GM21717 (cell line): ENCODE results near the gene MRPL43.

ENCODE experiments used
- ATAC-seq: cut with Tn5 transposase; IDR thresholded peaks from one replicate; pipeline ENCODE4 v1.9.1; 2021; ENCODE audit warnings: mild to moderate bottlenecking, moderate library complexity; ENCODE audit not compliant: unreplicated experiment

Gene MRPL43

DNA sequence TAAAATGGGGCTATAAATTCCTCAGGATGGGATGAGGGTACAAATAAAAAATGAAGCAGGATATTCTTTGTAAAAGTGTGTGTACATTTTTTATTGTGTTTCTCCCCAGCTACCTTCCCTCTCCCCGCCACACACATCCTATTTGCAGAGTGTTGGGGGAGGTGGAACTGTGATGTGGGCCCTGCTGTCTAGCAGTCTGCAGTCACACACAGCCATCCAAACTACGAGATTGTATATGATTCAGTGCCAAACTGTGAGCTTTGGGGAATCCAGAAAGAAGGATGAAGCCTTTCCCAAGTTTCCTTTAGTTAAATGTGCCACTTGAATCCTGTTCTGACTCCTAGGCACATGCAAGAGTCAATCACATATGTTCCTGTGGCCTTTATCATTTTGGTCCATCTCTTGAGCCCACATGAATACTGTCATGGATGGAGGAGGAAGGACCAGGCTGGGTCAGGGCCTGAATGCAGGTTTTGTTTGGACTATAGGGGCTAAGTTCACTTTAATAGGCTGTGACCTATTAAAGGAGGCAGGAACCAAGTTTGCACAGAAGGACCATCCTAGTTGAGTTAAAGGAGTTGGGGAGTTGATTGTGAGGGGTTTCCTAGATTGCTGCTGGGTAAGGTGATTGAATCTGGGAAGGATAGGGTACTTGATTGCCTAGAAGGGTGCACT is 19.1 kb downstream of the MRPL43 start:
- ATAC-seq: no peak

DNA sequence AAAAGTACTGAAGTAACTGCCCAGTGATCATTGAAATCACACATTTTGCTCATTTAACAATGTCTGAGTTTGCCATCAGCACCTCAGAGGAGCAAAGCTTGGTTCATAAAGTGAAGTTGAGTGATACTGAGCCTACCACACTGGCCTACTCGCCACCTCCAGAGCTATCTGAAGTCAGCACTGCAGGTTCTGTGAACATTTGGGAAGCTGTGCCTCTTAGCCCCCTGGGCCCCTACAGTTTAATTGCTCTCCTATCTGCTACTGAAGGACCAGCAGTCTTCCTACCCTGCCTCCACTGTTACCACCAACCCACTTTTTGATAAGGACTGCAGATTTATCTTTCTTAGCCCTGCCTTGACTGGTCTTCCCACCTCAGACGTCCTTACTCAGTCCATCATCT is 20.0 kb downstream of the MRPL43 start:
- no peak for ATAC-seq

DNA sequence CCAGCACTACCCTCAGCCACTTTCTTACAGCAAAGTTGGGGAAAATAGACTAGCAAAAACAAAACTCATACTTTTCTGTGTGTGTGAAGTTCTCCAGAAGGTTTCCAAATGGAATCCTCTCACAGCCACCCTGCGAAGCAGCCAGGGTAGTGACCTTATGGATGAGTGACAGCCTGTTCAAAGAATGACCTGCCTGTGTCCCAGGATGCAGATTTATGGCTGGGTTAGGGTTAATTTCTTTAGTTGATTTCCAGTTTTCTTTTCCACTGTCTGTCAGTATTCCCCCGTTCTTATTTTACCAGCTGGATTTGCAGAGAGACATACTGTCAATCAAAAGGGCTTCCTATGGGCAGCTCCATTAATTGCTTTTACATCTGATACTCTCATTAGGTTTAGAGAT is 20.4 kb downstream of the MRPL43 start:
- no peak for ATAC-seq

DNA sequence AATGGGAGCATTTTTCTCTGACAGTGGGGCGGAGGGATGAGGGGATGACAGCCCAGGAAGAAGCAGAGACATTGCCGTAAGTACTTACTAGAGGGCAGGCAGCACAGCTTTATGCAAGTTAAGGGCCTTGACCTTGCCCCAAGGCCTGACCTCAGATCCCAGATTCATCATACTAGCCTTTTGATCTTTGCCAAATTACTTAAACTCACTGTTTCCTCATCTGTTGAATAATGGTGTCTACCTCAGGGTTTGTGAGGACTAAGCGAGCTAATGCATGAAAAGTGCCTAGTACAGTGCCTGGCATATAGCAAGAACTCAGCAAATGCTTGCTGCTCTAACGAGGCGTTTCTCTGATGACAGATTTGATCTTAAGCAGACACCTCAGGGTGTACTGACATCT is 21.5 kb downstream of the MRPL43 start:
- ATAC-seq: no peak

DNA sequence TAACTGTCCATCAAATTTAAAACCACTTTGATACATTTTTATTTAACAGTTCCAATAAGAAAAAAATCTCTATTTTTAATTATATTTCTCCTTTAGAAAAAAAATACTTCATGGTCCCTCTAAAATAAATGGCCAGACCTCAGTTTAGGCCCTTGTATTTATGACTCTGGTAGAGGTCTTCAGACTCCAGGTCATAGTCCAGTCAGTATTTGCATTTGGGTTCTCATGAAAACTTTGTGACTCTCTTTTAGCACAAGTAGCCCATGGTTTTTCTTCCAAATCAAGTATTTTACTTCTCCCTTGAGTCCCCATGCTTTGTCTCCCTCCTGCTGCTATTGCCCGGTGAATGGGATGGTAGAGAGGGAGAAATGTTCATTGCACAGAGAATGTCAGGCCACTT is 23.5 kb downstream of the MRPL43 start:
- no peak for ATAC-seq

DNA sequence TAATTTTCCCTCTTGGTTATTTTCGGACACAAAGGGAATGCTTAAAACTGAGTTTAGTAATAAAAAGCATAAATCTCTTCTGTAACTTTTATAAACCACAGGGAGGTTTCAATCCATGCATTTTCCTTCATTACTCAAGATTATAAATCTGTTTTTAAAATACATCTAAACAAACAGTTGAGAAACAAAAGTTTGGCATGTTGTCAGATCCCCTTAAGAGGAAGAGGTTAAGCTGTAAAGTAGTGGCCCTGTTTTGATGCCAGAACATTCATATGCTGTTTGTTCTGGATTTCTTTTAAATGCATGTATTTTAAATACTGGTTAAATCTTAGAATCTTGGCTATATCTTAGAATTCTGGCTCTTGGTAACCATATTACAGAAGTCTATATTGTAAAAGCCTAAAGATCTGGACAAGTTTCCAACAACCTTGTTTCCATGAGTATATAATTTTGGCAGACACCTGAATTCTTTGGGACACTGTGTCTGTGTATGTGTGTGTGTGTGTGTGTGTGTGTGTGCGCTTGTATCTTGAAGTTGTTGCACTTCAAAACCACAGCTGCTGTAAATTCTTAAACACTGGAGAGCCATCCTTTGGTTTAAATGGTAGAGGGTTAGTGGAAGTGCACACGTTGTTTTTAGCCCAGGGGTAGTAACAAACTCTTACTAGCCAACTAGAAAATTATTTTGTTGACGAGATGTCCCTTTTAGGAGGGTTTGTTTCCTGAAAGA is 24.8 kb downstream of the MRPL43 start:
- no peak for ATAC-seq

DNA sequence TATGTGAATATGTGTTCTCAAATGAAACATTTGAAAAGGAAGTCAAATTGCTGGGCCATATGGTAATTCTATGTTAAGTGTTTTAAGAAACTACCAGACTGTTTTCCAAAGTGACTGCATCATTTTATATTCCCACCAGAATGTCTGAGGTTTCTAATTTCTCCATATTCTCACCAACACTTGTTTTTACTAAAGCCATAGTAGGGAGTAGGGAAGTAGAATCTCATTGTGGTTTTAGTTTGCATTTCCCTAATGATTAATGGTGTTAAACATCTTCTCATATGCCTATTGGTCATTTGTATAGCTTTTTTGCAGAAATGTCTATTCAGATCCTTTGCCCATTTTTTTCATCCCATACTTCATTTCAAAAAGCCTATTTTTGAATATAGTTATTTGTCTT is 27.0 kb downstream of the MRPL43 start:
- no peak for ATAC-seq

DNA sequence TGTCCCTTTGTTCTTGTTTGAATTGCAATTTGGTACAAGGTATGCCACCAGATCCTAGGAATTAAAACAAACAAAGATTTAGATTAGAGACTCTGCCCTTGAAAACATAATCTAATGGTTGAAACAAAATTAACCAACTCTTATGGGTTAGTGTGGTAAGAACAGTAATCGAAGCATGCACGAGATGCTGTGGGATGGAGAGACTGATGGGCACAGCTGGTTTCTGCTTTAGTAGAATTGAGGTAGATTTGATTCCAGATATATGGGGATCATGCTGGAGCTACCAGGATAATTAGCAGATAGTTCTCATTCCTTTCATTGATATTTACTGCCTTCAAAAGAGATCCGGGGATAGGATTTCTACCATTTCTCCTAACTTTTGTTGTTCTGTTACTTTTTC is 38.4 kb downstream of the MRPL43 start:
- ATAC-seq: no peak

DNA sequence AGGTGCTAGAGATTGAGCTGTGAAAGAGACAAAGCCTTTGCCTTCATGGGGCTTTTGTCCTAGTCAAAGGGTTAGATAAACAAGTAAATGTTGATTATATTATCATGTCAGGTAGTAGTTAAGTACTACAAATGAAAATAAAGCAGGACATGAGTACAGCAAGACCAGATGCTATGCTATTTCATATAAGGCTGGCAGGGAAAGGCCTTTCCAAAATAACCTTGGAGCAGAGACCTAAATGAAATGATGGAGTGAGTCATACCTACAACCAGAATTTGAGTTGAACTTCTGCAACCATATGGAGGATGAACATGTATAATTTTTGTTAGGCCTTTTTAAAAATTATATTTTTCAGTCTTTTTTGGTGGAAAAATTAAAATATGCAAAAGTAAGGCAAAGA is 41.5 kb downstream of the MRPL43 start:
- no peak for ATAC-seq

DNA sequence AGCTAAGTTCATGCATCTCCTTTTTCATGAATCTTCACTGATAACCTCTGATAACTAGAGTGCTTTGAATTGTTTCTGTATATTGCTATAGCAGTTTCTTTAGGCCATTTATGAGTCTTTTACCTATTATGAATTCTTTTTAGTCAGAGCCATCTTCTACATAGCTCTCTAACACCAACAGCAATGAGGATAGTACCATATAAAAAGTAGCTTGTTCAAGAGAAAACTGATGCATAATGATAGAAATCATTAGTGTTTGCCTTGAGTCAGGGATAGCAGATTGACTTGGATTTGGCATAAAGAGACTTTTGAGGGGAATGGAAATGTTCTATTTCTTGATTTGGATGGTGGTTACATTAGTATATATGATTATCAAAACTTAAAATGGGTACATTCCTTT is 43.8 kb downstream of the MRPL43 start:
- no peak for ATAC-seq

DNA sequence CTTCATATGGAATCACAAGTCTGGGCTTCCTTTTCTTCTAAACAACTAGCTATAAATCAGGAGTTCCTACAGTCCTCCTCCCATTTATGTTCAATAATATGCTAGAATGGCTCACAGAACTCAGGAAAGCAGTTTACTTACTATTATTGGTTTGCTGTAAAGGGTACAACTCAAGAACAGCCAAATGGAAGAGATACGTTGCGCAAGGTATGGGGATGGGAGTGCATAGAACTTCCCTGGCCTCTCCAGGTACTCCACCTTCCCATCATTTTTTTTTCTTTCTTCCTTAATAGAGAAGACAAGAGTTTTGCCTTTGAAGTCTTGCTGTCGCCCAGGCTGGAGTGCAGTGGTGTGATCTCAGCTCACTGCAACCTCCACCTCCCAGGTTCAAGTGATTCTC is 45.1 kb downstream of the MRPL43 start:
- no peak for ATAC-seq

DNA sequence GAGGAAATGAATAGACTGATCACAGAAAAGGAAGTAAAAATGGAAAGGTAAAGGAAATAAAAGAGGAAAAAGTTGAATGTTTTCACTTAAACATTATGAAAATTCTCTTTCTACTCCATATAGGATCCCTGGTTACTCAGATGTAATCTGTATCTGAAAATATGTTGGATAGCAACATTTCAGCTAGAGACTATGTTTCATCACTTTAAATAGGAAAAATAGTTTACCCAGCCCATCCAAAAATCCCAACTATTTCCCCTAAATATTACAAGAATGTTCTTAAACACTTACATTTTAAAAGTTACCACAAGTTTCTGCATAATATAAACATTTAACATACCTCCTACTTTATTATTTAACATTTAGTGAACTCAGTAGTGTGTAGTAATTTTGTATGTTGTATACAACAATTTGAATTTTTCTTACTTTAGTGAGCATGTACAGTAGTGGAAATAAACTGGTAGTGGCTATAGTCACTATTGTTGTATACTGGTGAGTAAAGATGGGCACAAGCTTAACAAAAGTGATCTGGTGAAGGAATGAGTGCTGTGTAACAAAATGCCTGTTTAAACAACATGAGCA is 47.4 kb downstream of the MRPL43 start:
- no peak for ATAC-seq
